NK-92 (cell line): ENCODE data around the gene GSKIP.
"Not testable (repeated sequence)": the region's sequence is repeated elsewhere in the genome, so short reads cannot be mapped to it uniquely, and the experiment has no call there.

Experiments used
- DNase-seq: peaks from one replicate; lab custom pipeline; 2025; ENCODE audit not compliant: unreplicated experiment; lab: John Stamatoyannopoulos, UW

The GSKIP gene, protein sequence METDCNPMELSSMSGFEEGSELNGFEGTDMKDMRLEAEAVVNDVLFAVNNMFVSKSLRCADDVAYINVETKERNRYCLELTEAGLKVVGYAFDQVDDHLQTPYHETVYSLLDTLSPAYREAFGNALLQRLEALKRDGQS

GRCh38 chr14:96362965-96363750 lies at the start of gene GSKIP, which contains the start of gene ATG2B:
TSS of gene GSKIP (plus strand) at chr14:96363526. CDS start at chr14:96382248, 18,722 bp downstream.
TSS of gene ATG2B (minus strand) at chr14:96363341. CDS start at chr14:96362976, 365 bp downstream.
- peak; percentile 69 for DNase-seq

DNA sequence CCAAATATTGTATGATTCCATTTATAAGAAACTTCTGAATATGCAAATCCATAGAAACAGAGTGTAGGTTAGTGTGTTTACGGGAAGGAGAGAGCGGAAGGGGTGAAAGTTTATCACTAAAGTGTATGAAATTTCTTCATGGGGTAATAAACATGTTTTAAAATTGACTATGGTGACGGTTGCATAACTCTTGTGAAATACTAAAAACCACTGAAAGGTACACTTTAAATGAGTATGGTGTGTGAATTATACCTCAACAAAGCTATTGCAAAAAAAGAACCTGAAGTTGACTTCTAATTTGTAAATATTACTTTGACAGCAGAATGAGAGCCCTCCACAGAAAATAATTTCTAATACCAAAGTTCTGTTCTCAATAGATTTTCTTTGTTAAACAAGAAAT lies 47.2 kb upstream of the GSKIP start:
- no peak for DNase-seq

- no peak for DNase-seq
These were observed 44.5 kb upstream of the GSKIP start for GRCh38 chr14:96318836-96319235.

- DNase-seq: no peak
These were observed 42.7 kb upstream of the GSKIP start for GRCh38 chr14:96320605-96321004.

DNA sequence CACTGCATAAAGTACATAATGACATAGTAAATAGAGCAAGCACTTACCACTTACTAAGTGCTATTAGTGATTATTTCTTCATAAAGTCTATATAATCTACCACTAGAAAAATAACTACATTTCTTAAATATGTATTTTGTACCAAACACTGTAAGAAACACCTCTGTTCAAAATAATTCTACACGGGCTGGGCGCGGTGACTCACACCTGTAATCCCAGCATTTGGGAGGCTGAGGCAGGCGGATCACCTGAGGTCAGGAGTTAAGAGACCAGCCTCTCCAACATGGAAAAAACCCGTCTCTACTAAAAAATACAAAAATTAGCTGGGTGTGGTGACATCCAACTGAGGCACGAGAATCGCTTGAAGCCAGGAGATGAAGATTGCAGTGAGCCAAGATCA lies 39.1 kb upstream of the GSKIP start:
- no peak for DNase-seq

- DNase-seq: no peak
These were observed 24.8 kb upstream of the GSKIP start for GRCh38 chr14:96338551-96338950.

- DNase-seq: no peak
These were observed 22.0 kb upstream of the GSKIP start for GRCh38 chr14:96341323-96341722.

GRCh38 chr14:96345669-96346068 lies 17.7 kb upstream of the GSKIP start:
- DNase-seq: no peak

GRCh38 chr14:96347957-96348356 lies 15.4 kb upstream of the GSKIP start:
- not testable (repeated sequence) for DNase-seq

GRCh38 chr14:96349286-96350075 lies 13.8 kb upstream of the GSKIP start:
- DNase-seq: no peak

GRCh38 chr14:96351986-96352385 lies 11.3 kb upstream of the GSKIP start:
- DNase-seq: no peak

DNA sequence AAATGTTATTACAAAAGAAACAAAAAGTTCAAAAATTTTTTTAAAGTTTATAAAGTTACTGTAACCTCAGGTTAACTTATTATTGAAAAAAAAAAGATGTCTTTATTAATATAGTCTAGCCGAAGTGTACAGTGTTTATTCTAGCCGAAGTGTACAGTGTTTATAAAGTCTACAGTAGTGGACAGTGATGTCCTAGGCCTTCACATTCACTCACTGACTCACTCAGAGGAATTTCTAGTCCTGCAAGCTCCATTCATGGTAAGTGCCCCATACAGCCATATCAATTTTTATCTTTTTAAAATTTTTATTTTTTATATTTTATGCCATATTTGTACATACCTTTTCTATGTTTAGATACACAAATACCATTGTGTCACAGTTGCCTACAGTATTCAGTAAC lies 10.6 kb upstream of the GSKIP start:
- DNase-seq: no peak

DNA sequence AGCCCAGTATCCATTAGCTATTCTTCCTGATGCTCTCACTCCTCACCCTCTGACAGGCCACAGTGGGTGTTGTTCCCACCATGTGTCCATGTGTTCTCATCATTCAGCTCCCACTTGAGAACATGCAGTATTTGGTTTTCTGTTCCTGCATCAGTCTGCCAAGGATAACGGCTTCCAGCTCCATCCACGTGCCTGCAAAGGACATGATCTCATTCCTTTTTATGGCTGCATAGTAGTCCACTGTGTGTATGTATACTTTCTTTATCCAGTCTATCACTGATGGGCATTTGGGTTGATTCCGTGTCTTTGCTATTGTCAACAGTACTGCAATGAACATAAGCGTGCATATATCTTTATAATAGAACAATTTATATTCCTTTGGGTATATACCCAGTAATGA lies 9.1 kb upstream of the GSKIP start:
- DNase-seq: no peak

DNA sequence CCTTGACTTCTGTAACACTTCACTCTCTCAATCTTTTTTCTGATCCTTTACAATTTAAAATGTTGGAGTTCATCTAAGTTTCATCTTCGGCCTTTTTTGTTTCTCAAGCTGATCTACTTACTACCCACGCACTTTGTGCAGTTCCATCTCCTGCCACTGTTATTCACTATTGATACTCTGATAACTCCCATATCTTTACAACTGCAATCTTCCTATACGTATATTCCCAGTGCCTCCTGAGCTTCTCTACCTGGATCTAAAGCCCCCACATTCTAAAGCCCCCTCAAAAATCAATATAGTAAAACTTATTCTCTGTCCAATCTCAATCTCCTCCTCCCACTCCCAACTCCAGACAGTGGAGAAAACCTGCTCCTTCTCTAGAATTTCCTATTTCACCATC lies 6.1 kb upstream of the GSKIP start:
- no peak for DNase-seq

GRCh38 chr14:96359959-96360358 lies 3.4 kb upstream of the GSKIP start:
- no peak for DNase-seq

DNA sequence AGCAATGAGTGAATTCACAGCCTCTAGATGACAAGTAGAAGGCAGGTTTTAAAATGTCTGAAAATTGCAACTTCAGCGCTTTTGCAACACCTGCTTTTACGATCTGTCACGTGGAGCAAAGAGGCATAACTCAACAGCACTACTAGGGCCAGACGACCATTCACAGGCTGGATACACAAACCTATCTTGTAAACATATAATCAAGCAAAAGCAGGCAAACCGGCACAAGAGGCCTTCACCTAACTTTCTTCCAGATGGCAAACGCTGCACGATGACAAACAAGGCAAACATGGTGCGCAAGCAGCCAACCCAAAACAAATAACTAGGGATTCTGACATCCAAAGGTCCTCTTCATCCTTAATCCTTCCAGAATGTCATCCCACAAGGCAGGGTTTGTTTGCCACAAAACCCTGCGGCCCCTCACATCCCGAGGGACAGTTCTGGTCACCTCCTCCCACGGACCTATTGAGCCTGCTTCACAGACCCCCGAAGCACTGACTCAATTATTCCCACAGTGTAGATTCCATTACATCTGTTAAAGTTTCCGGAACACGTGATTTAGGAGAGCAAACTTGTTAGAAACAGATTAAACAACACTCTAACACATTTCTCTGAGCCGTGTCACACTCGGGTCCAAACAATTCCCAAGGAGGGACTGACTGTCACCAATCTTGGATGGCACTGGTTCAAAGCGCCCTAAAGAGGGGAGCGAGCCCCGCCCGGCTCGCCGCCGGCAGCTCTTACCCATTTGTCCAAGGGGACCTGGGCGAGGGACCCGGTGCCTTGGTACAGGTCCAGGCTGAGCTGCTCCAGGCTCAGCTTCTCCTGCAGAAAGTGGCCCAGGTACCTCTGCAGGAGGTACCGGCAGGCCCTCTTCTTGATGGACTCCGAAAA lies 1.0 kb upstream of the GSKIP start:
- DNase-seq: no peak

DNA sequence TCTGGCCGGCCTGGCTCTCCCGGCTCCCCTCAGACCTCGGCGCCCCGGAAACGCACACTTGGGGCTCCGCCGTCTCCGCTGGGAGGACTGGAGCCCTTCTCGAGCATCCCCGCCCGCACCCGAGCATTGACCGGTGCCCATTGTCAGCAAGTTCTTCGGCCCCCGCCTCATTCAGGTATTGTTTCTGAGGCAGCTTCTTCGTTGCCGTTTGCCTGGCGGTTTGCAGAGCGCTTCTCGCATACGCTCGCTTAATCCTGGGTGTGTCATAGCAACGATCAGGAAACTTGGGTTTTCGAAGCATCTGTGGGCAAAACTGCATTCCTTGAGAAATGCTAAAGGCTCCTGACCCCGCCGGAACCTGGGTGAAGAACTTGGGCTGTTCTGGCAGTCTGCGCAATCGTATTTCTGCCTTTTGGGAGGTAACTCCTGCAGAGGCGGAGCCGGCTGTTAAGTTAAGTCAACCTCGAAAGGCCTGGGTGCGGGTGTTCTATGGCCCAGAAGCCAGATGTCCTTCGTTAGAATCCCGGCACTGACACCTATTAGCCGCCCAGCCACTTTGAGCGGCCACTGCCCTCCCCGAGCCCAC lies 518 bp downstream of the GSKIP start:
- no peak for DNase-seq

GRCh38 chr14:96364962-96365361 lies 1.6 kb downstream of the GSKIP start:
- DNase-seq: no peak

GRCh38 chr14:96368534-96368933 lies 5.2 kb downstream of the GSKIP start:
- no peak for DNase-seq

DNA sequence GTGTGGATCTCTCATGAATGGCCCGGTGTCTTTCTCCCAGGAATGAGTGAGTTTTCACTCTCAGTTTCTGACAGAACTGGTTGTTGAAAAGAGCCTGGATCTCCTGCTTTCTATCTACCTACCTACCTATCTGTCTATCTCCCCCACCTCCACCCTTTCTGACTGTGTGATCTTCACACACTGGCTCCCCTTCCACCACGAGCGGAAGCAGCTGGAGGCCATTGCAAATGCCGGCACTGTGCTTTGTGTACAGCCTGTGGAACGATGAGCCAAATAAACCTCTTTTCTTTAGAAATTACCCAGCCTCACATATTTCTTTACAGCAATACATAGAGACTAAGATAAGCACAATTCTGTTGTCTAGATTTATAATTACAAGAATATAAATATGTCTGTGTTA lies 7.2 kb downstream of the GSKIP start:
- no peak for DNase-seq

GRCh38 chr14:96373538-96373937 lies 10.2 kb downstream of the GSKIP start:
- no peak for DNase-seq
